SK-N-SH treated with all-trans-retinoic acid at 6 μM for 48 hours (cell line): Measurements from ENCODE around the gene RFESD.

Source experiments
- ATAC-seq: fragments of 200-7000 bp; cut with Tn5 transposase; 3 replicates; pipeline ENCODE4 v1.9.1; 2020; ENCODE audit warnings: mild to moderate bottlenecking, moderate library complexity
- ARNTL ChIP-seq: fragments of 450-650 bp; formaldehyde crosslinking; IDR thresholded peaks from 2 replicates; pipeline ENCODE4 v1.5.0; 2020; ENCODE audit warnings: low read depth, mild to moderate bottlenecking, moderate library complexity, borderline replicate concordance
- BACH2 ChIP-seq: fragments of 250-450 bp; sonication (Bioruptor Pico); IDR thresholded peaks from 2 replicates; pipeline ENCODE4 v1.9.0; 2021; ENCODE audit warnings: mild to moderate bottlenecking, borderline replicate concordance
- CREB5 ChIP-seq: fragments of 250-450 bp; sonication (Bioruptor Pico); IDR thresholded peaks from 2 replicates; pipeline ENCODE4 v1.5.1; 2020; ENCODE audit warnings: low read depth, mild to moderate bottlenecking, moderate library complexity
- CSDC2 ChIP-seq: fragments of 250-450 bp; sonication (Bioruptor Pico); IDR thresholded peaks from 2 replicates; pipeline ENCODE4 v1.5.0; 2020; ENCODE audit warnings: mild to moderate bottlenecking, moderate library complexity
- CSRNP3 ChIP-seq: fragments of 250-450 bp; sonication (Bioruptor Pico); IDR thresholded peaks from 2 replicates; pipeline ENCODE4 v1.5.1; 2021; ENCODE audit warnings: mild to moderate bottlenecking, moderate library complexity
- ESRRG ChIP-seq: fragments of 250-450 bp; sonication (Bioruptor Pico); IDR thresholded peaks from 2 replicates; pipeline ENCODE4 v1.6.1; 2021; ENCODE audit warnings: mild to moderate bottlenecking
- GLIS3 ChIP-seq: fragments of 250-450 bp; sonication (Bioruptor Pico); IDR thresholded peaks from 2 replicates; pipeline ENCODE4 v1.5.0; 2020; ENCODE audit warnings: mild to moderate bottlenecking, moderate library complexity
- ISL1 ChIP-seq: fragments of 250-450 bp; sonication (Bioruptor Pico); IDR thresholded peaks from 2 replicates; pipeline ENCODE4 v2.1.2; 2022; ENCODE audit warnings: mild to moderate bottlenecking, moderate library complexity
- OSR1 ChIP-seq: fragments of 250-450 bp; sonication (Bioruptor Pico); IDR thresholded peaks from 2 replicates; pipeline ENCODE4 v1.8.0; 2022; ENCODE audit warnings: moderate library complexity, mild to moderate bottlenecking, inconsistent platforms
- PATZ1 ChIP-seq: fragments of 250-450 bp; sonication (Bioruptor Pico); IDR thresholded peaks from 2 replicates; pipeline ENCODE4 v1.8.0; 2020; ENCODE audit warnings: mild to moderate bottlenecking, moderate library complexity, borderline replicate concordance
- PPARA ChIP-seq: fragments of 250-450 bp; sonication (Bioruptor Pico); IDR thresholded peaks from 2 replicates; pipeline ENCODE4 v1.5.0; 2020; ENCODE audit warnings: mild to moderate bottlenecking, borderline replicate concordance
- RARB ChIP-seq: fragments of 250-450 bp; sonication (Bioruptor Pico); IDR thresholded peaks from 2 replicates; pipeline ENCODE4 v1.8.0; 2021; ENCODE audit warnings: mild to moderate bottlenecking, moderate library complexity
- SNAI2 ChIP-seq: fragments of 250-450 bp; sonication (Bioruptor Pico); IDR thresholded peaks from 2 replicates; pipeline ENCODE4 v1.5.0; 2020; ENCODE audit warnings: mild to moderate bottlenecking, moderate library complexity
- TCF4 ChIP-seq: fragments of 250-450 bp; sonication (Bioruptor Pico); IDR thresholded peaks from 2 replicates; pipeline ENCODE4 v1.8.0; 2021; ENCODE audit warnings: mild to moderate bottlenecking, moderate library complexity, borderline replicate concordance
- TOX ChIP-seq: fragments of 250-450 bp; sonication (Bioruptor Pico); IDR thresholded peaks from 2 replicates; pipeline ENCODE4 v1.8.0; 2021; ENCODE audit warnings: mild to moderate bottlenecking, moderate library complexity, borderline replicate concordance
- TSHZ2 ChIP-seq: fragments of 250-450 bp; sonication (Bioruptor Pico); IDR thresholded peaks from 2 replicates; pipeline ENCODE4 v1.5.0; 2020; ENCODE audit warnings: mild to moderate bottlenecking, moderate library complexity
- ZC3H10 ChIP-seq: fragments of 250-450 bp; sonication (Bioruptor Pico); IDR thresholded peaks from 2 replicates; pipeline ENCODE4 v1.5.1; 2021; ENCODE audit warnings: mild to moderate bottlenecking, moderate library complexity
- ZFP3 ChIP-seq: fragments of 250-450 bp; sonication (Bioruptor Pico); IDR thresholded peaks from 2 replicates; pipeline ENCODE4 v1.5.0; 2020; ENCODE audit warnings: mild to moderate bottlenecking, moderate library complexity
- ZFP30 ChIP-seq: fragments of 450-650 bp; formaldehyde crosslinking; IDR thresholded peaks from 2 replicates; pipeline ENCODE4 v1.5.0; 2022; ENCODE audit warnings: mild to moderate bottlenecking, moderate library complexity
- ZNF565 ChIP-seq: fragments of 450-650 bp; formaldehyde crosslinking; conservative IDR thresholded peaks from 2 replicates; pipeline ENCODE4 v1.5.0; 2020; ENCODE audit warnings: low read depth, mild to moderate bottlenecking, moderate library complexity
- ZNF8 ChIP-seq: fragments of 450-650 bp; formaldehyde crosslinking; IDR thresholded peaks from 2 replicates; pipeline ENCODE4 v1.5.0; 2020; ENCODE audit warnings: mild to moderate bottlenecking, moderate library complexity

RFESD gene

GRCh38 chr5:95660060-95660459, 13.5 kb downstream of the RFESD start:
- TF ChIP-seq GLIS3 (no peak), ARNTL (CRISPR knock-in tag) (no peak), RARB (no peak), OSR1 (CRISPR knock-in tag) (no peak), TSHZ2 (CRISPR knock-in tag) (no peak), ZC3H10 (CRISPR knock-in tag) (no peak), TCF4 (CRISPR knock-in tag) (no peak), CSRNP3 (CRISPR knock-in tag) (no peak), ZFP3 (CRISPR knock-in tag) (no peak), ZNF8 (CRISPR knock-in tag) (no peak), ZFP30 (no peak), ISL1 (no peak), SNAI2 (CRISPR knock-in tag) (no peak)
- TF ChIP-seq, all 23 proteins: peak for 0
- ATAC-seq: no peak

- no peak for ATAC-seq
- no peak for TF ChIP-seq CREB5
- no peak for TF ChIP-seq ZNF8 (CRISPR knock-in tag)
- TF ChIP-seq CSDC2: no peak
- no peak for TF ChIP-seq ESRRG
- no peak for TF ChIP-seq ZC3H10 (CRISPR knock-in tag)
- no peak for TF ChIP-seq BACH2 (CRISPR knock-in tag)
- TF ChIP-seq SNAI2 (CRISPR knock-in tag): no peak
- no peak for TF ChIP-seq TOX (CRISPR knock-in tag)
- no peak for TF ChIP-seq ZNF565 (CRISPR knock-in tag)
- TF ChIP-seq TSHZ2 (CRISPR knock-in tag): no peak
- no peak for TF ChIP-seq OSR1 (CRISPR knock-in tag)
- TF ChIP-seq PATZ1 (CRISPR knock-in tag): no peak
- no peak for TF ChIP-seq PPARA (CRISPR knock-in tag)
- no peak for TF ChIP-seq CSRNP3 (CRISPR knock-in tag)
- no peak for TF ChIP-seq RARB
- TF ChIP-seq ISL1: no peak
Measured at GRCh38 chr5:95662946-95663345, 16.4 kb downstream of the RFESD start.
